ENCODE measurements around the gene ABCA8.

- TF ChIP-seq CTCF (conservative IDR thresholded peaks at IDR 0.05; ENCODE audit: low read depth, low read length), result no peak
- no peak for TF ChIP-seq EZH2 (IDR thresholded peaks at IDR 0.05; ENCODE audit: borderline replicate concordance, low read depth, low read length, poor library complexity, severe bottlenecking)
Observed at GRCh38 chr17:68820476-68820824, 134.7 kb downstream of the ABCA8 start.
